GM23248 (cell line): ENCODE measurements around the gene HSPA12A.

Source experiments
- EZH2 ChIP-seq: fragments of 200-600 bp; sonication (generic); IDR thresholded peaks from 2 replicates; pipeline ENCODE4 v1.6.1; 2018; ENCODE audit warnings: antibody characterized with exemption, mild to moderate bottlenecking; ENCODE audit not compliant: insufficient read depth, poor library complexity, severe bottlenecking
- EZH2phosphoT487 ChIP-seq: fragments of 200-600 bp; sonication (generic); IDR thresholded peaks from 2 replicates; pipeline ENCODE4 v1.6.1; 2018; ENCODE audit warnings: antibody characterized with exemption, moderate library complexity, mild to moderate bottlenecking, low read depth; ENCODE audit not compliant: insufficient read depth

DNA sequence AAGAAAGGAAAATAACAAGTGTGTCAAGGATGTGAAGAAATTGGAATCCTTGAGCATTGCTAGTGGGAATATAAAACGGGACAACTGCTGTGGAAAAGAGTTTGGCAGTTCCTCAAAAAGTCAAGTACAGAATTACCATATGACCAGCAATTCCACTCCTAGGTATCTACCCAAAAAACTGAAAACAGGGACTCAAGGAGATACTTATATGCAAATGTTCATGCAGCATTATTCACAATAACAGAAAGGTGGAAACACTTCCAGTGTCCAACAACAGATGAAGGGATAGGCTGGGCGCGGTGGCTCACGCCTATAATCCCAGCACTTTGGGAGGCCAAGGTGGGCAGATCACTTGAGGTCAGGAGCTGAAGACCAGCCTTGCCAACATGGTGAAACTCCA, 33.5 kb downstream of the HSPA12A start:
- TF ChIP-seq EZH2 (no peak), EZH2phosphoT487 (no peak)
